ACHN (cell line): ENCODE data around the gene CHST14.

Experiments
- DNase-seq: peaks from one replicate; pipeline ENCODE4 v3.0.0-alpha.2; 2015
- in situ Hi-C: cut with HindIII; loops from 2 replicates; pipeline ENCODE4 v1.10.0; 2017; ENCODE audit warnings: low sequenced_read_pairs, low pct_ligation_motif_present, low pct_unique_long_range_greater_than_20kb

The CHST14 gene

GRCh38 chr15:40511472-40512133 is 40.8 kb downstream of the CHST14 start:
- DNase-seq = peak; percentile 55
- in situ Hi-C loops = no loop called here

- in situ Hi-C loops = no loop called here
- DNase-seq = no peak
Observed at GRCh38 chr15:40512440-40512839, 41.7 kb downstream of the CHST14 start.

GRCh38 chr15:40513609-40514008 is 42.8 kb downstream of the CHST14 start:
- in situ Hi-C loops = no loop called here
- DNase-seq = no peak

- in situ Hi-C loops = no loop called here
- DNase-seq = no peak
Observed at GRCh38 chr15:40516322-40516721, 45.5 kb downstream of the CHST14 start.
